K562 (cell line): ENCODE data around the gene CAST. TPM values are rescaled to one million over a fixed set of nuclear protein-coding genes. Genes with fewer than 3 reads are reported as not detected.

Experiments used
- CHAMP1 ChIP-seq: fragments of 450-650 bp; IDR thresholded peaks from 2 replicates; pipeline ENCODE4 v1.6.1; 2016; ENCODE audit warnings: mild to moderate bottlenecking
- ESRRB ChIP-seq: fragments of 250-450 bp; sonication (Bioruptor Pico); IDR thresholded peaks from 2 replicates; pipeline ENCODE4 v1.5.0; 2020; ENCODE audit warnings: mild to moderate bottlenecking, moderate library complexity, borderline replicate concordance
- HEY1 ChIP-seq: fragments of 250-450 bp; sonication (Bioruptor Pico); IDR thresholded peaks from 2 replicates; pipeline ENCODE4 v1.5.0; 2020; ENCODE audit warnings: mild to moderate bottlenecking, moderate library complexity, borderline replicate concordance
- LCOR ChIP-seq: sonication (generic); formaldehyde crosslinking; IDR thresholded peaks from 2 replicates; pipeline ENCODE4 v1.8.0; 2022; ENCODE audit warnings: mild to moderate bottlenecking, missing genetic modification reagents
- RFX1 ChIP-seq: fragments of 450-650 bp; IDR thresholded peaks from 2 replicates; pipeline ENCODE4 v1.6.1; 2016; ENCODE audit warnings: mild to moderate bottlenecking, moderate library complexity
- SAFB2 ChIP-seq: fragments of 200-400 bp; formaldehyde crosslinking; IDR thresholded peaks from 2 replicates; pipeline ENCODE4 v1.6.1; 2018; ENCODE audit warnings: borderline replicate concordance, low read length, low read depth, moderate library complexity; ENCODE audit not compliant: severe bottlenecking
- STAT5A ChIP-seq: IDR thresholded peaks from 2 replicates; pipeline ENCODE4 v1.6.1; 2012; ENCODE audit warnings: low read length, inconsistent platforms, borderline replicate concordance
- TAL1 ChIP-seq: fragments of 450-650 bp; IDR thresholded peaks from 2 replicates; pipeline ENCODE4 v1.6.1; 2016; ENCODE audit warnings: mild to moderate bottlenecking
- TBP ChIP-seq: optimal IDR thresholded peaks from 2 replicates; pipeline ENCODE3; 2011; ENCODE audit warnings: low read depth, low read length, improper control_type of control experiment
- ZFP1 ChIP-seq: fragments of 450-650 bp; formaldehyde crosslinking; IDR thresholded peaks from 2 replicates; pipeline ENCODE4 v1.4.0; 2020; ENCODE audit warnings: mild to moderate bottlenecking, mixed read lengths
- ZNF780A ChIP-seq: fragments of 250-450 bp; sonication (Bioruptor Pico); IDR thresholded peaks from 2 replicates; pipeline ENCODE4 v1.5.0; 2021; ENCODE audit warnings: mild to moderate bottlenecking
- polyA plus RNA-seq, 8 experiments: library from polyadenylated mRNA; depleted of rRNA in 4 of 8; stranded (reverse) in 5 of 8; unstranded in 3 of 8; fragments of >200 nt; fragmentation: Nextera tagmentation in 2 of 8; fragmentation: Illumina TruSeq in 1 of 8; extraction: Ambion mirVana in 2 of 8; extraction: Trizol in 1 of 8; gene quantifications; 2 replicates each; pipeline versions ENCODE4 v1.2.1 to v1.2.3, GENCODE V29; 2011 to 2014; ENCODE audit warnings: inconsistent platforms in 1 of 8, missing spikeins in 1 of 8
- total RNA-seq, 7 experiments: library from RNA; depleted of rRNA in 6 of 7; stranded (reverse); fragments of >200 nt in 6 of 7; fragmentation: Illumina TruSeq in 2 of 7; extraction: Trizol in 2 of 7; gene quantifications; 2 replicates each; pipeline versions ENCODE4 v1.2.1 to v1.2.3, GENCODE V29; 2011 to 2021; ENCODE audit warnings: low replicate concordance in 1 of 7
- TF ChIP-seq, protein P1 (sequence below), 3 experiments: IDR thresholded peaks in 2 of 3; conservative IDR thresholded peaks in 1 of 3; 2 replicates each; pipeline ENCODE4 v1.5.1; 2011 to 2012; ENCODE audit warnings: low read length in 3 of 3, mild to moderate bottlenecking in 3 of 3, control low read depth in 2 of 3, improper control_type of control experiment in 1 of 3, inconsistent platforms in 1 of 3, low read depth in 1 of 3, mixed read lengths in 1 of 3, moderate library complexity in 1 of 3; ENCODE audit not compliant: insufficient read depth in 2 of 3

Gene CAST
- total and polyA plus RNA-seq, 9 of the 15 experiments (the other 6 are each of a cell fraction or from before 2014, with no cell fraction given): 55.5 to 136 (median 86.1) TPM

DNA sequence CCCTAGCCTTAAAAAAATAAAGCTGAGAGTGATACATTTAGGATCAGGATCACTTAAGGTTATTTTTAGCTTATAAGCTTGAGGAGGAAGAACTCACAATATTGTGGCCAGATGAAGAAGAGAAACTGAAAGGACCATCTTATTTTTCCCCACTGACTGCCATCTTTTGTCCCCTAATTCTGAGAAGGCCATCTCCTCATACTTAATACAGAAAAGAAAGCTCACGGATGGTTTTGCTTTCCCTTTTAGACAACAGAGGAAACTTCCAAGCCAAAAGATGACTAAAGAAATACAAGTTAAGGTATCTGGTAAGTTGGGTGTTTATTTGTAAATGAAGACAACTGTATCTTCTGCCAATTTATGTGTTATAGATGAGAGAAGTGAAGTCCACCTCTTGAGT lies 109.2 kb downstream of the CAST start (continued):
- TF ChIP-seq ZFP1 (CRISPR knock-in tag): no peak
- no peak for TF ChIP-seq RFX1
- TF ChIP-seq STAT5A: no peak
- TF ChIP-seq ZNF780A (CRISPR knock-in tag): no peak
- no peak for TF ChIP-seq CHAMP1
- no peak for TF ChIP-seq HEY1 (CRISPR knock-in tag)
- no peak for TF ChIP-seq TBP
- TF ChIP-seq SAFB2: no peak
- no peak for TF ChIP-seq ESRRB (CRISPR knock-in tag)
- TF ChIP-seq TAL1: no peak
- no peak for TF ChIP-seq LCOR (CRISPR knock-in tag)
- TF ChIP-seq, protein P1, sequence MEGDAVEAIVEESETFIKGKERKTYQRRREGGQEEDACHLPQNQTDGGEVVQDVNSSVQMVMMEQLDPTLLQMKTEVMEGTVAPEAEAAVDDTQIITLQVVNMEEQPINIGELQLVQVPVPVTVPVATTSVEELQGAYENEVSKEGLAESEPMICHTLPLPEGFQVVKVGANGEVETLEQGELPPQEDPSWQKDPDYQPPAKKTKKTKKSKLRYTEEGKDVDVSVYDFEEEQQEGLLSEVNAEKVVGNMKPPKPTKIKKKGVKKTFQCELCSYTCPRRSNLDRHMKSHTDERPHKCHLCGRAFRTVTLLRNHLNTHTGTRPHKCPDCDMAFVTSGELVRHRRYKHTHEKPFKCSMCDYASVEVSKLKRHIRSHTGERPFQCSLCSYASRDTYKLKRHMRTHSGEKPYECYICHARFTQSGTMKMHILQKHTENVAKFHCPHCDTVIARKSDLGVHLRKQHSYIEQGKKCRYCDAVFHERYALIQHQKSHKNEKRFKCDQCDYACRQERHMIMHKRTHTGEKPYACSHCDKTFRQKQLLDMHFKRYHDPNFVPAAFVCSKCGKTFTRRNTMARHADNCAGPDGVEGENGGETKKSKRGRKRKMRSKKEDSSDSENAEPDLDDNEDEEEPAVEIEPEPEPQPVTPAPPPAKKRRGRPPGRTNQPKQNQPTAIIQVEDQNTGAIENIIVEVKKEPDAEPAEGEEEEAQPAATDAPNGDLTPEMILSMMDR (IDR thresholded peaks at IDR 0.05 in 2 of 3, conservative IDR thresholded peaks at IDR 0.05 in 1 of 3; ENCODE audit: insufficient read depth in 2 of 3, low read depth in 1 of 3, low read length in 3 of 3): no peak
